Measurements from ENCODE around the gene PSMA6.
"Not testable (repeated sequence)": the region's sequence is repeated elsewhere in the genome, so short reads cannot be mapped to it uniquely, and the experiment has no call there.

PSMA6 gene

GRCh38 chr14:35351897-35352273, 59.7 kb downstream of the PSMA6 start:
- H3K4me3 ChIP-seq (ENCODE audit: low read depth, low read length) = no peak overlapping the region
- no peak overlapping the region for H3K27ac ChIP-seq
- TF ChIP-seq CTCF (IDR thresholded peaks at IDR 0.05; ENCODE audit: low read depth, low read length, missing control alignments) = no peak
- no peaks in the 10 kb centered on the region for H3K36me3 ChIP-seq (replicated peaks)
- DNase-seq = no peak
- no peaks in the 10 kb centered on the region for H3K27me3 ChIP-seq (replicated peaks)
- in situ Hi-C loops (cut with HindIII; ENCODE audit: low pct_ligation_motif_present, low sequenced_read_pairs) = no loop called here

- no peak overlapping the region for H3K27ac ChIP-seq
- H3K27me3 ChIP-seq (replicated peaks) = no peaks in the 10 kb centered on the region
- DNase-seq = no peak
- in situ Hi-C loops (cut with HindIII; ENCODE audit: low pct_ligation_motif_present, low sequenced_read_pairs) = no loop called here
- no peak overlapping the region for H3K4me3 ChIP-seq (ENCODE audit: low read depth, low read length)
- no peaks in the 10 kb centered on the region for H3K36me3 ChIP-seq (replicated peaks)
- no peak for TF ChIP-seq CTCF (IDR thresholded peaks at IDR 0.05; ENCODE audit: low read depth, low read length, missing control alignments)
Observed at GRCh38 chr14:35352274-35353233, 60.4 kb downstream of the PSMA6 start.

DNA sequence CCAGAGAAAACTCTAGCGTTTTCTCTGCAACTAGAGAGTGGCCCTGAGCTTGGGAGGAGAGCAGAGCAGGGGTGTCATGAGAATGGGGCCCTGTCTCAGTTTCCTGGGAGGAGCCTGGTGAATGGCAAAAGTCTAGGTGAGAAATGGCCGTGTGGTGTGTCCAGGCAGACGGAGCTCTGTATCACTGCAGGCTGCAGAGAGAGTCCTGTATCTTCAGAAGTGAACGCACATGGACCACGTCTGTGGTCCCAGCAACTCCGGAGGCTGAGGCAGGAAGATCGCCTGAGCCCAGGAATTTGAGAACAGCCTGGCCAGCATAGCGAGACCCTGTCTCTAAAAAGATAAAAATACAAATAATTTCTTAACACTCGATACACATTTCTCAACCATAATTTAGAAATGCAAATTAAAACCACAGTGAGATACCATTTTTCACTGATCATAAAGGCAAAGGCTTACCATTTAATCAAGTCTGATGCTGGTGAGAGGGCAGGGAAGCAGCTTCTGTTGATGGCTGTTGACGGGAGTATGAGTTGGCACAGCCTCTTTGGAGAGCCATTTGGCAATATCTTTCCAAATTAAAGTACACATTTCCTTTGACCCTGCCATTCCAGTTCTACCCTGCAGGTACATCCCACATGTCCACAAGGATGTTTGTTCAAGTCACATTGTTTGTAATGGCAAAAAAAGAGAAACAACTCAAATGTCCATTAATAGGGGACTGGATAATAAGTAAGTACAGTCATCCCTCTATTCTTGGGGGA, 61.4 kb downstream of the PSMA6 start:
- no peak overlapping the region for H3K27ac ChIP-seq
- no peak overlapping the region for H3K4me3 ChIP-seq (ENCODE audit: low read depth, low read length)
- no peaks in the 10 kb centered on the region for H3K27me3 ChIP-seq (replicated peaks)
- no peak for DNase-seq
- no peaks in the 10 kb centered on the region for H3K36me3 ChIP-seq (replicated peaks)
- in situ Hi-C loops (cut with HindIII; ENCODE audit: low pct_ligation_motif_present, low sequenced_read_pairs) = no loop called here
- no peak for TF ChIP-seq CTCF (IDR thresholded peaks at IDR 0.05; ENCODE audit: low read depth, low read length, missing control alignments)

- H3K27ac ChIP-seq; H3K36me3 ChIP-seq (replicated peaks); DNase-seq; H3K27me3 ChIP-seq (replicated peaks); H3K4me3 ChIP-seq (ENCODE audit: low read depth, low read length); in situ Hi-C loops (cut with HindIII; ENCODE audit: low pct_ligation_motif_present, low sequenced_read_pairs): not testable (repeated sequence)
Observed at GRCh38 chr14:35355235-35355634, 63.1 kb downstream of the PSMA6 start.

DNA sequence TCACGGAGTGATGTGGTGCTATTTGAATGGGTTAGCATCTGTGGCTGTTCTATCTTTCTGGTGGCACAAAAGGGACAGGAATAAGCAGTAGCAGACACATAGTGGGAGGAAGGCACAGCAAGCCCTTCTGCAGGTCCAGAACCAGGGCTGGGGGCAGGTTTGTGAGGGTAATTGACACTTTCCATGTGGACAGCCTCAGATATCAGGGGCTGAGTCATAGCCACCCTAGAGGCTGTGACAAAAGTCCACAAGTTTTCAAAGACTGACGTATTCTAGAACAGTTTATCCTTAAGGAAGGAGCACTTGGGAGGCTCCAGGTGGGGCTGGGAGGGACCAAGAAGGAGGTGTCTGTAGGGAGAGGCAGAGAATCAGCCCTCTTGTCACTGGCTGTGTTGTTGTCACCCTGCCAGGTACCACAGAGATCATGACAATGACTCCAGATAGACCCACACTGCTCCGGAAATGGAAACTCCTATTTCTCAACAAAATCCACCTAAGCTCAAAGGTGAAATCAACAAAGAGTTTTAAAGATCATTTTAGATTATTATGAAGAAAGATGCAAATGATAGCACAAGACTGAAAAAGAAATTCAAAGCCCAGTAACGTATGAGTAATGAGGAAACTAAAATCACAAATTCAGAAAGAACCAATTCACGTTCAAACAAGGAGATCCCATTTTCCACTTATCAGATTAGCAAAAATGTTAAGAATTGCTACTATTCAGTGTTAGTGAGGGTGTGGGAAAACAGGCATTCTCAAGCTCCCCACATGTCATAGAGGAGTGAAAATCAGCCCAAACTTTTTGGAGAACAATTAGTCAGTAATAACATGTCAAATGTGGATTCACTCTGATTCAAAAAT, 64.0 kb downstream of the PSMA6 start:
- Histone ChIP-seq H3K27ac (peak overlapping the region; percentile 44), H3K4me3 (ENCODE audit: low read depth, low read length) (no peak overlapping the region), H3K36me3 (replicated peaks) (no peaks in the 10 kb centered on the region), H3K27me3 (replicated peaks) (no peaks in the 10 kb centered on the region)
- peak; percentile 32 for DNase-seq
- TF ChIP-seq CTCF (IDR thresholded peaks at IDR 0.05; ENCODE audit: low read depth, low read length, missing control alignments) = no peak
- in situ Hi-C loops (cut with HindIII; ENCODE audit: low pct_ligation_motif_present, low sequenced_read_pairs) = no loop called here

DNA sequence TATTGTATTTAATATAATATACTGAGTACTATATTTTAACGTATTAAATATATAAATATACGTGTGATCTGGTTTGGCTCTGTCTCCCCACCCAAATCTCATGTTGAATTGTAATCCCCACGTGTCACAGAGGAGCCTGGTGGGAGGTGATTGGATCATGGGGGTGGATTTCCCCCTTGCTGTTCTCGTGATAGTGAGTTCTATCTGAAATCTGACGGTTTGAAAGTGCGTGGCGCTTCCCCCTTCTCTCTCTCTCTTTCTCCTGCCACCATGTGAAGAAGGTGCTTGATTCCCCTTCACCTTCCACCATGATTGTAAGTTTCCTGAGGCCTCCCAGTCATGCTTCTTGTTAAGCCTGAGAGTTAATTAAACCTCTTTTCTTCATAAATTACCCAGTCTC, 67.5 kb downstream of the PSMA6 start:
- H3K36me3 ChIP-seq (replicated peaks); H3K27ac ChIP-seq; in situ Hi-C loops (cut with HindIII; ENCODE audit: low pct_ligation_motif_present, low sequenced_read_pairs); DNase-seq; H3K27me3 ChIP-seq (replicated peaks); H3K4me3 ChIP-seq (ENCODE audit: low read depth, low read length): not testable (repeated sequence)

Measured in brain microvascular endothelial cell (primary cell).